OCI-LY3 (cell line): ENCODE measurements around the gene XYLT2.

ENCODE experiments used
- EZH2phosphoT487 ChIP-seq: fragments of 200-600 bp; shearing (Covaris generic); IDR thresholded peaks from 2 replicates; pipeline ENCODE4 v1.6.1; 2018; ENCODE audit warnings: antibody characterized with exemption, mixed run types, low read depth
- TF ChIP-seq, protein P1 (sequence below): fragments of 200-600, 300-600 bp; sonication (generic); IDR thresholded peaks from 2 replicates; pipeline ENCODE4 v1.5.1; 2014; ENCODE audit warnings: antibody characterized with exemption, low read length, low read depth

- TF ChIP-seq, protein P1, sequence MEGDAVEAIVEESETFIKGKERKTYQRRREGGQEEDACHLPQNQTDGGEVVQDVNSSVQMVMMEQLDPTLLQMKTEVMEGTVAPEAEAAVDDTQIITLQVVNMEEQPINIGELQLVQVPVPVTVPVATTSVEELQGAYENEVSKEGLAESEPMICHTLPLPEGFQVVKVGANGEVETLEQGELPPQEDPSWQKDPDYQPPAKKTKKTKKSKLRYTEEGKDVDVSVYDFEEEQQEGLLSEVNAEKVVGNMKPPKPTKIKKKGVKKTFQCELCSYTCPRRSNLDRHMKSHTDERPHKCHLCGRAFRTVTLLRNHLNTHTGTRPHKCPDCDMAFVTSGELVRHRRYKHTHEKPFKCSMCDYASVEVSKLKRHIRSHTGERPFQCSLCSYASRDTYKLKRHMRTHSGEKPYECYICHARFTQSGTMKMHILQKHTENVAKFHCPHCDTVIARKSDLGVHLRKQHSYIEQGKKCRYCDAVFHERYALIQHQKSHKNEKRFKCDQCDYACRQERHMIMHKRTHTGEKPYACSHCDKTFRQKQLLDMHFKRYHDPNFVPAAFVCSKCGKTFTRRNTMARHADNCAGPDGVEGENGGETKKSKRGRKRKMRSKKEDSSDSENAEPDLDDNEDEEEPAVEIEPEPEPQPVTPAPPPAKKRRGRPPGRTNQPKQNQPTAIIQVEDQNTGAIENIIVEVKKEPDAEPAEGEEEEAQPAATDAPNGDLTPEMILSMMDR = no peak
- TF ChIP-seq EZH2phosphoT487 = no peak
These were observed 15.7 kb upstream of the XYLT2 start for GRCh38 chr17:50330151-50330775.
